Testis (tissue), 3 donors: ENCODE results near the gene ZCCHC2. TPM values are rescaled to one million over a fixed set of nuclear protein-coding genes. Genes with fewer than 3 reads are reported as not detected.

ENCODE experiments used
- polyA plus RNA-seq: library from polyadenylated mRNA; stranded (reverse); fragments of 350-450 nt; fragmentation: Illumina TruSeq; extraction: RNeasy Lipid Tissue Mini Kit (QIAGEN cat#74804); gene quantifications from one replicate; pipeline ENCODE4 v1.2.3, GENCODE V29; 2014; ENCODE audit warnings: low read depth, low replicate concordance; ENCODE audit not compliant: insufficient read depth
- total RNA-seq, 2 donors: library from RNA; depleted of rRNA; stranded (reverse); fragments of >200 nt; gene quantifications; one replicate each; pipeline ENCODE4 v1.2.3, GENCODE V29; 2016

The ZCCHC2 gene
- total and polyA plus RNA-seq, 3 donors from 2014 or later: 46.2 to 56.9 (median 51.6) TPM

Other genes starting within 250 kb of the ZCCHC2 start
- gene TNFRSF11A, start 197.7 kb upstream of the ZCCHC2 start, total RNA-seq: 1 to 10 TPM; 2.4 to 3.0 TPM
- gene TNFRSF11A, start 197.7 kb upstream of the ZCCHC2 start, polyA plus RNA-seq: 3.3 TPM
- 10 to 100 TPM; 50.5 to 60.1 TPM for gene PHLPP1, start 192.5 kb downstream of the ZCCHC2 start, total RNA-seq
- gene PHLPP1, start 192.5 kb downstream of the ZCCHC2 start, polyA plus RNA-seq: 31.5 TPM